GM20000 (cell line): Measurements from ENCODE around the gene DEFB116.
"Not testable (repeated sequence)": the region's sequence is repeated elsewhere in the genome, so short reads cannot be mapped to it uniquely, and the experiment has no call there.

ENCODE experiments used
- DNase-seq: peaks from one replicate; pipeline ENCODE4 v3.0.0; 2012; ENCODE audit warnings: low spot score
- CTCF ChIP-seq: IDR thresholded peaks from 2 replicates; pipeline ENCODE4 v1.5.1; 2012; ENCODE audit warnings: mild to moderate bottlenecking, control low read depth; ENCODE audit errors: extremely low read depth, missing control alignments

The DEFB116 gene

GRCh38 chr20:31308535-31309162 is at the start of gene DEFB116:
TSS of gene DEFB116 (minus strand) at chr20:31308585. CDS start at chr20:31308585, 0 bp downstream.
- TF ChIP-seq CTCF = no peak
- no peak for DNase-seq

GRCh38 chr20:31355981-31356380 is 47.6 kb upstream of the DEFB116 start:
- no peak for TF ChIP-seq CTCF
- DNase-seq = no peak

- no peak for TF ChIP-seq CTCF
- DNase-seq = no peak
Observed at GRCh38 chr20:31341470-31341869, 33.1 kb upstream of the DEFB116 start.

GRCh38 chr20:31330893-31331292 is 22.5 kb upstream of the DEFB116 start:
- no peak for DNase-seq
- TF ChIP-seq CTCF = no peak

GRCh38 chr20:31322504-31322903 is 14.1 kb upstream of the DEFB116 start:
- no peak for DNase-seq
- no peak for TF ChIP-seq CTCF

GRCh38 chr20:31284964-31285363 is 23.4 kb downstream of the DEFB116 start:
- not testable (repeated sequence) for DNase-seq

GRCh38 chr20:31278178-31278577 is 30.2 kb downstream of the DEFB116 start:
- no peak for DNase-seq
- TF ChIP-seq CTCF = no peak

GRCh38 chr20:31274441-31274840 is 33.9 kb downstream of the DEFB116 start:
- DNase-seq = no peak
- no peak for TF ChIP-seq CTCF
